Midbrain (tissue), 1 donor: Measurements from ENCODE around the gene GPS1.

Experiments
- DNase-seq: peaks from one replicate; lab custom pipeline; 2025; lab: John Stamatoyannopoulos, UW

Gene GPS1

DNA sequence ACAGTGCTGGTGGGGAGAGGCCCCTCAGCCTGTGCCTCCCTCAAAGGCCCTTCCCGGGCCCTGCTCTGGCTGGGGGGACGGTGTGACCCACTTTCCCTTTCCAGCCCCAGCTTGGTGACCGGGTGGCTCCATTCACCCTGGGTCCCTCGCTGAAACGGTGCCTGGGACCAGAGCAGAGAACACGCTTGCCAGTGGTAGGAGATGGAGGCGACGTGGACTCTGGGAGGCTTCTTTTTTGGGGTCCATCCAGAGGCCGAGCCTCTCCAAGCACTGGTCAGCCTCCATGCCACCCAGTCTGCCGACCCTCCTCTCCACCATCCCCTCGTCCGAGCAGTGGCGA lies 36.8 kb upstream of the GPS1 start:
- no peak for DNase-seq

- no peak for DNase-seq
Measured at GRCh38 chr17:82015311-82015971, 36.3 kb upstream of the GPS1 start.

DNA sequence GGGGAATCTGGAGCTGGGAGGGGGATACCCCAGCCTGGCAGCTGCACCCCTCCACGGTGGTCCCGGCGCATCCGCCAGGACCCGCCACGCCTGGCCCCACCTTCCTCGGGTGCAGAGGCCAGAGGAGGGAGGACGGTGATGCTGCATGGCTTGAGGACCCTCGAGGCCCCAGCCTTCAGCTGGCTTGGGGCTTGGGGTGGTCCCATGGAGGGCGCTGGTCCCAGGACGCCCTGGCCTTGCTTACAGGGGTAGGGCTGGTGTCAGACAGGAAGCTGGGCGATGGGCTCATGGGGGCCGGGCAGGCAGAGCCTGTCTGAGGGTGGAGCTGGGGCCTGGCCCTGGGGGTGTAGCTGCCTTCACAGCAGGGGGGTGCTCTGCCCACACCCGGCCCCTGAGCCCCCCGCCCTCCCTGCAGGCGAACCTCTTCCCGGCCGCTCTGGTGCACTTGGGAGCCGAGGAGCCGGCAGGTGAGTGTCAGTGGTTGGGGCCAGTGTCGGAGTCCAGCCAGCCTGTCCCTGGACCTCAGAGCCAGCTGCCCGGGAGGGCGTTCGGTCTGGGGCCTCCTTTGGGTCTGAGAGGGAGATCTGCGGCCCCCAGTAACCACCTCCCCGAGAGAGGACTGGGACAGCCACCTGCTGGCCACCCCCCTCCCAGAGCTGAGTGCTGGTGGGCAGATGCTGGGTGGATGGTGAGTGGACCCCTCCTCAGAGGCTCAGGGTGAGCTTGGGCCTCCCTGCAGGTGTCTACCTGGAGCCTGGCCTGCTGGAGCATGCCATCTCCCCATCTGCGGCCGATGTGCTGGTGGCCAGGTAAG lies 35.4 kb upstream of the GPS1 start:
- DNase-seq, result no peak

DNA sequence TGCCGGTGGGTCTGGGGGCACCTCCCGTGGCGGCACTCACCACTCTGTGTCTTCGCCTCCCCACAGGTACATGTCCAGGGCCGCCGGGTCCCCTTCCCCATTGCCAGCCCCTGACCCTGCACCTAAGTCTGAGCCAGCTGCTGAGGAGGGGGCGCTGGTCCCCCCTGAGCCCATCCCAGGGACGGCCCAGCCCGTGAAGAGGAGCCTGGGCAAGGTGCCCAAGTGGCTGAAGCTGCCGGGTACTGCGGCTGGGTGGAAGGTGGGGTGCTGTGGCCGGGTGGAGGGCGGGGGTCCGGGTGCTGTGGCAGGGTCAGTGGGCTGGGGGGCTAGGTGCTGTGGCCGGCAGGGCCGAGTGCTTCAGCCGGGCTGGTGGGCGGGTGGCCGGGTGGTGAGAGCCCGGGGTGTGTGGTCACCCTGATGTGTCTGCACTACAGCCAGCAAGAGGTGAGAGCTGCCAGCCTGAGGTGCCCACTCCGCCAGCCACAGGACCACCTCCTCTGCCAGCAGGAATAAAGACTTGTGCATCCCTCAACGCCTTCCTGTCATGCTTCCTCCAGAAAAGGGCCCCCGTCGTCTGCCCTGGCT lies 34.7 kb upstream of the GPS1 start:
- DNase-seq, result no peak

- DNase-seq, result no peak
Measured at GRCh38 chr17:82017612-82018151, 34.0 kb upstream of the GPS1 start.

DNA sequence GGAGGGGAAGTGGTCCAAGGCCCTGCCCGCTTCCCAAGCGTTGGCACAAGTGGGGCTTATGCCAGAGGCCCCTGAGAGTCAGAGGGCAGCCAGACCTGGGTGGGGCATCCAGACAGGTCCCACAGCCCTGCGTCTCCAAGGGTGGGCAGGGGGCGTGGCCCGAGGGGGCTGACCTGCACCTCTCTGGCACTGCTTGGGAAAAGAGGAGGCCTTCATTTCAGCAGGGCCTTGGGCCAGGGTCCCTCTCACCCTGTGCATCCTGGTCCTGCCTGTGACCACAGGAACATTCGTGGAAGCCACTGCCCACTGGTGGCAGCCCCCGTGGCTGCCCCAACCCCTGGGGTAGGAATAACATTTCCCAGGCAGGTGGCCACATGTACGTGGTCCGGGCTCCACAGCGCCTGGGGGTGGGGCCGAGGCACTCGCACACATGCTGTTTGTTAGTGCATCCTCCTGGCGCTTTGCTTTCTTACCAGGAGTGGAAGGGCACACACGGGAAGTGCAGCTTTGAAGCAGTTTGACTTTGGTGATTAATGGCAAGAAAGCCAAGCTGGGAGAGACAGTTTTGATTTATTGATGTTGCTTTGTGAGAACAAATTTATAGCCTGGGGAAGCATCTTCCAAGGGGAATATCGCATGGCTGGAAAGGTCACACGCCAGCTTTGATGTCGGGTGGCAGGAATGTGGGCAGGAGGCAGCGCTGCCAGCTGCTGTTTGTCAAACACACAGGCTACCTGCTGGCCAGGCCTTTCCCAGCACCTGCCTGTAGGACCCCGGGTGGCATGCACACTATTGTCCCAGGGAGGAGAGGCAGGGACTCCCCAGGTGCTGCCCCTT lies 33.3 kb upstream of the GPS1 start:
- no peak for DNase-seq

- DNase-seq, result no peak
Measured at GRCh38 chr17:82018989-82019689, 32.6 kb upstream of the GPS1 start.

DNA sequence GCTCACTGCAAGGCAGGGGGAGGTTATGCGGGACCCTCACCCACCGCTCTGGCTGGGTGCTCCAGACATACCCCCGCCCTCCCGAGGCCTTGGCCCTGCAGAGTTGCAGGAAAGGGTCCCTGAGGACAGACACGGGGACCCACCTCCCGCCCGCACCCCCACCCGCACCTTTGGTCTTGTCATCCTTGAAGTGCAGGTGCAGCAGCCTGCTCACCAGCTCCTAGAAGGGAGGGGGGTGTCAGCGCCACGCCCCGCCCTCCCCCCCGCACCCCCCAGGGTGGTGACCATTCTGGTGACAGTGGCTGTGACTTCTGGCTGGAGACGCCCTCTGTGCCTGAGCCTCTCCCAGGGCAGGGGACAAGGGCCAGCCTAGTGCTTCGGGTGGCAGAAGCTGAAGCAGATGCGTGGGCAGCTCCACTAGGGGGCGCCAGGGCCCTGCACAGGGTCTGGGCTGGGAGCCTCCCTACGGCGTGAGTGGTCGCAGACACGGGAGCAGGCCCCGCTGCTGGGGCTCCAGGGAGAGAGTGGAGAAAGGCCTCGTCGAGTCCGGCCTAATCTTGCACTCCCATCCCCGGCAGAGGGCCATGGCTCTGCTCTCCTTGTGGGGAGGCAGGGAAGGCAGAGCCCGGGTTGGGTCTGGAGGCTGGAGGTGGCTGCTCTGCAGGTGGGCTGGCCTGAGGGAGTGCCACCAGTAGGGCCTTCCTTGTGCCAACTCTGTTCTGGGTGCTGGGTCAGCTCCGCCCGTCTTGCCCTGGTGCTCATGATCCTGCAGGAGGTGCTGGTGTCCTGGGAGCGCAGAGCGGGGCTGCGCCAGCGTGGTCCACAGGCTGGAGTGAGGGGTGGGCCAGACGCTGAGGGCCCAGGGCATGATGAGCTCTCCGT lies 31.8 kb upstream of the GPS1 start:
- DNase-seq, result no peak

- no peak for DNase-seq
Measured at GRCh38 chr17:82020572-82021106, 31.1 kb upstream of the GPS1 start.

- DNase-seq, result peak; percentile 74
Measured at GRCh38 chr17:82021107-82021899, 30.4 kb upstream of the GPS1 start.

- DNase-seq, result no peak
Measured at GRCh38 chr17:82021900-82022309, 29.8 kb upstream of the GPS1 start.

- DNase-seq, result no peak
Measured at GRCh38 chr17:82022310-82022980, 29.3 kb upstream of the GPS1 start, which contains the start of gene CENPX. TSS of gene CENPX (minus strand) at chr17:82022878. CDS start at chr17:82022861, 17 bp downstream.

DNA sequence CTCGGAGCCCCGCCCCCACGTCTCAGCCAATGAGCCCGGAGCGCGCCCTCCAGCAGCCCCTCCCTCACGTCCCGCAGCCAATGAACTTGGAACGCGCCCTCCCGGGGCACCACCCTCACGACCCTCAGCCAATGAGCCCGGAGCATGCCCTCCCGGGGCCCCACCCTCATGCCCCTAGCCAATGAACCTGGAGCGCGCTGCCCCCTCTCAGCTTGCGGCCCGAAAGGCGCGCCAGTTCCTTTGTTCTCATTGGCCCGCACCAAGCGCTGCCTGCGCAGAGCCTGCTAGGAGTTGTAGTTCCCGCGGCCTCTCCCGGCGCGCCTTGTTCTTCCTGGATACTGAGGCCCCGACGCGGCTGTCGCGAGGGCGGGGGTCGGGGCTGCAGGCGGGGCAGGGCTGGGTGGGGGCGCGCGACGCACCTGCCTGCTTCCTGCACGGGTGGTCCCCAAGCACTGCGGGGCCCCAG lies 28.7 kb upstream of the GPS1 start, which contains the start of gene LRRC45:
TSS of gene LRRC45 (plus strand) at position 325 of the 466 bp plus-strand sequence. CDS start 339 bp downstream, outside the sequence.
- peak; percentile 100 for DNase-seq

GRCh38 chr17:82023447-82024241 lies 28.1 kb upstream of the GPS1 start:
- DNase-seq, result no peak

GRCh38 chr17:82024859-82025258 lies 26.8 kb upstream of the GPS1 start:
- DNase-seq, result no peak

DNA sequence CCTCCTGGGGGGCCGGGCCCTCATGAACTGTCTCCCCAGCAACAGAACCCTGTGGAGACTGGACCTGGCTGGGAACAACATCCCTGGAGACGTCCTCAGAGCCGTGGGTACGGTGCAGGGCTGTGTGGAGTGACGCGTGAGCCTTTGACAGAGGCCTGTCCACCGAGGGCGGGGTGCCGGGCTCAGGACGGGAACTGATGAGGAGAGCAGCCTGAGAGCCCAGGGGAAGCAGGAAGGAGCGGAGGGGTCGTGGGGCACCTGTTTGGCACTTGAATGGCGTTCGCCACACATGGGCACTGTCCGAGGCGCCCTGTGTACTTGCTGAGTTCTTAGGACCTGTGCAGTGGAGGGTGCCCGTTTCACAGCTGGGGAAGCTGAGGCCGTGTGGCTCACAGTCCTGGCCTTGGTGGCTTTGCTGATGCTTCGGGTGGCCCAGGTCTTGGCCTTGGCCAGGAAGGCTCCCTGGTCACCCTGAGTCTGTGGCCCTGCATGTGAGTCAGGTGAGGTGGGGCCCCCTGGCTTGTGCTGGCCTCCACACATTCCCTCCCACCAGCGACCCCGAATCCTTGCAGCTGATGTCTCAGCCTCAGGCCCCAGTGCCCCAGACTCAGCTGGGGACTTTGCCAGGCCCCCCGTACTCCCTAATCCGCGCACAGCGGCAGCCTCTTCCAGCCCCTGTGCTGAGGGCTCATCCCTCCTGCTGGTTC lies 26.1 kb upstream of the GPS1 start:
- no peak for DNase-seq

GRCh38 chr17:82028246-82028645 lies 23.5 kb upstream of the GPS1 start:
- DNase-seq, result no peak
